LNCaP clone FGC (cell line): Measurements from ENCODE around the gene ANP32E.

ENCODE experiments used
- DNase-seq: peaks from one replicate; pipeline ENCODE4 v3.0.0-alpha.2; 2011; ENCODE audit warnings: low read depth
- H3K4me3 ChIP-seq: 2 replicates; pipeline ENCODE4 v1.5.1; 2011; ENCODE audit warnings: mild to moderate bottlenecking, low read depth, low read length, control low read depth
- TF ChIP-seq, protein P1 (sequence below): IDR thresholded peaks from 2 replicates; pipeline ENCODE4 v1.5.1; 2012; ENCODE audit warnings: mild to moderate bottlenecking; ENCODE audit not compliant: control insufficient read depth, insufficient read depth; ENCODE audit errors: extremely low read depth

ANP32E gene

DNA sequence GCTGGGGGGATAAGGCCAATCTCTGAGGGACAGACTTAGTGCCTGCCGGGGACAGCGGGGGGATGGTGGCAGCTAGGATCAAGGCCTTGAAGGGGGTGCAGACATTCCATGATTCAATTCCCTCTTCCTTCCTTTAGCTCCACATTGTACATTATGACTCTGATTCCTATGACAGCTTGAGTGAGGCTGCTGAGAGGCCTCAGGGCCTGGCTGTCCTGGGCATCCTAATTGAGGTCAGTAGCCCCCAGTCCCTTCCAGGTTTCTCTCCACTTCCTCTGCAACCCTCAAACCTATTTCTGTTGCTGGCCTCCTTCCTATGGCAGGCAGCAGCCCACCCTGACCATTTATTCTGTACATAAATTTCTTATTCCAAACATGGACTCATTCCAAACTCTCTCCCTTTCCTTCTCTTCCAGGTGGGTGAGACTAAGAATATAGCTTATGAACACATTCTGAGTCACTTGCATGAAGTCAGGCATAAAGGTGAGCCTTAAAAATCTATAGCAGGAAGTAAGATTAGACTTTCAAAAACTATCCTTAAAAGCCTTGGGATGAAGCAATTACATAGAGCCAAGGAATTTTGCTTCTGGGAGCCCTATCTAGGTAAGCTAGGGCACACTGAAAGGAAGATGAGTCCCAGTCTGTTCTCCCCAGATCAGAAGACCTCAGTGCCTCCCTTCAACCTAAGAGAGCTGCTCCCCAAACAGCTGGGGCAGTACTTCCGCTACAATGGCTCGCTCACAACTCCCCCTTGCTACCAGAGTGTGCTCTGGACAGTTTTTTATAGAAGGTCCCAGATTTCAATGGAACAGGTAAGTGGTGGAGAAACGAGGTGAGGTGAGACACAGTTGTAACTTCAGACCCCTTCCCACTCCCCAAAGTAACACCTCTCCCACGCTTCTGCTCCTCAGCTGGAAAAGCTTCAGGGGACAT lies 26.7 kb upstream of the ANP32E start:
- no peak overlapping the region for H3K4me3 ChIP-seq
- TF ChIP-seq, protein P1, sequence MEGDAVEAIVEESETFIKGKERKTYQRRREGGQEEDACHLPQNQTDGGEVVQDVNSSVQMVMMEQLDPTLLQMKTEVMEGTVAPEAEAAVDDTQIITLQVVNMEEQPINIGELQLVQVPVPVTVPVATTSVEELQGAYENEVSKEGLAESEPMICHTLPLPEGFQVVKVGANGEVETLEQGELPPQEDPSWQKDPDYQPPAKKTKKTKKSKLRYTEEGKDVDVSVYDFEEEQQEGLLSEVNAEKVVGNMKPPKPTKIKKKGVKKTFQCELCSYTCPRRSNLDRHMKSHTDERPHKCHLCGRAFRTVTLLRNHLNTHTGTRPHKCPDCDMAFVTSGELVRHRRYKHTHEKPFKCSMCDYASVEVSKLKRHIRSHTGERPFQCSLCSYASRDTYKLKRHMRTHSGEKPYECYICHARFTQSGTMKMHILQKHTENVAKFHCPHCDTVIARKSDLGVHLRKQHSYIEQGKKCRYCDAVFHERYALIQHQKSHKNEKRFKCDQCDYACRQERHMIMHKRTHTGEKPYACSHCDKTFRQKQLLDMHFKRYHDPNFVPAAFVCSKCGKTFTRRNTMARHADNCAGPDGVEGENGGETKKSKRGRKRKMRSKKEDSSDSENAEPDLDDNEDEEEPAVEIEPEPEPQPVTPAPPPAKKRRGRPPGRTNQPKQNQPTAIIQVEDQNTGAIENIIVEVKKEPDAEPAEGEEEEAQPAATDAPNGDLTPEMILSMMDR = no peak
- DNase-seq = no peak

DNA sequence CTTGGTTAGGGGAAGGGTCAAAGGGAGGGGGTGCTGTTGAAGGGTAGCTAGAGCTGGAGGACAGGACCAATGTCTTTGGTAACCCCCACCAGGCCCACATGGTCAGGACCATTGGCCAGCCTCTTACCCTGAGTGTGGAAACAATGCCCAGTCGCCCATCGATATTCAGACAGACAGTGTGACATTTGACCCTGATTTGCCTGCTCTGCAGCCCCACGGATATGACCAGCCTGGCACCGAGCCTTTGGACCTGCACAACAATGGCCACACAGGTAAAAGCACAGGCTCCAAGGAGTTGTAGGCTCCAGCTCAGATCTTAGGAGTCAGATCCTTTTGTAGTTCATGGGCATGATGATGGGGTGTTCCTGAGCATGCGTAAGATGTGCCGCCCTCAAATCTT lies 25.5 kb upstream of the ANP32E start:
- no peak overlapping the region for H3K4me3 ChIP-seq
- TF ChIP-seq, protein P1 = no peak
- no peak for DNase-seq

DNA sequence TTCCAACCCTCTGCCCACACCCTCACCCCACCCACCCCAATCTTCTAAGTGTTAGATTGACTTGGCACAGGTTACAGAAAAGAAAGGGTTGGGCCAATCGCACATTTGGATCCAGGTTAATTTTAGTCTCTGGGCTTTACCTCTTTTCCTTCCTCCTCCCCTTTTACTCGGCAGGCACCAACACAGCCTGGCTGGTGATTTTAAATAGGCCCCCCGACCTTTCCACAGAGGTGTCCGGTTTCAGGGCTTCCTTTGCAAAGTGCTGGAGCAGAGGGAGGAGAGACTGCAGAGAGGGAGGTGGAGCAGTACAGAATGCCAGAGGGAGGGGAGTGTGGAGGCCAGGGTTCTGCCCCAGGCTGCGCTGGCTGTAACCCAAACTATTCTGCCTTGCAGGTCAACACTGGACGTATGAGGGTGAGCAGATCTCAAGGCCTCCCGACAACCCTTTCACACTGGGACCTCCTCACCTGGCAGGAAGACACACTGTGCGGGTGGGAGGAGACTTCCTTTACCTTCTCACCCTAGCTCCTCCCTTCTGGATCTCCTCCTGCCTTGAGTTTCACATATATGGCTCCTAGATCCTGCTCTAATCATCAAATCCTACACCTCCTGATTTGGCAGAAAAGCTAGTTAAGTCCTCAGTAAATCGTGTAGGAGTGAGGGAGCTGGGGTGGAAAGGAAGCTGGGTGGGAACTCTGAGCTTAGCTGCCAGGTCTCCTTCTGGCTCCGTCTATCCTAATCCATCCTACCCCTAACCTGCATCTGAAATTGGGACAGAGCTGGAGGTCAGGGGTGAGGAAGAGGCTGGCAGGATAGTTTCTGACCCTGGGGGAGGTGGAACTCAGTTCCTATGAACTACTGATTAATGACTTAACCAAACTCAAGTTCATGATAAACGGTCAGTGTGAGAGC lies 24.1 kb upstream of the ANP32E start:
- DNase-seq = peak; percentile 65
- TF ChIP-seq, protein P1 = no peak
- H3K4me3 ChIP-seq = no peak overlapping the region

DNA sequence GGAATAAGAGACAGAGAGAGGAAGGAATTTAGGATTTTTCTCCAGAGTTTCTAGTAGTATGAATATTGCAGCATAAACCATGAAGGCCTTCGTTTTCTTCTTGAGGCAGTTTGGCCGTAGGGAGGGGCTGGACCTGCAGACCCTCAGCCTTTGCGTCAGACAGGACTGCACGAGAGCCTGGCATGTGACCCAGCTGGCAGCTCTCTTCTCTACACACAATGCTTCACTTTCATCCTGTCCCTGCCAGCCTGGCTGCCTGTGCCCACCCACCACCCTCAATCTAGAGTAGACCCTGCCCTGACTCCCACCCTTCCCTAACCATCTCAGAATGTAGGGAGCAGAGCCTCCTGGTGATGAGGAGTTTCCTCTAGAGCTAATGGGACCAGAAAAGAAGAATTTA lies 23.3 kb upstream of the ANP32E start:
- H3K4me3 ChIP-seq = no peak overlapping the region

DNA sequence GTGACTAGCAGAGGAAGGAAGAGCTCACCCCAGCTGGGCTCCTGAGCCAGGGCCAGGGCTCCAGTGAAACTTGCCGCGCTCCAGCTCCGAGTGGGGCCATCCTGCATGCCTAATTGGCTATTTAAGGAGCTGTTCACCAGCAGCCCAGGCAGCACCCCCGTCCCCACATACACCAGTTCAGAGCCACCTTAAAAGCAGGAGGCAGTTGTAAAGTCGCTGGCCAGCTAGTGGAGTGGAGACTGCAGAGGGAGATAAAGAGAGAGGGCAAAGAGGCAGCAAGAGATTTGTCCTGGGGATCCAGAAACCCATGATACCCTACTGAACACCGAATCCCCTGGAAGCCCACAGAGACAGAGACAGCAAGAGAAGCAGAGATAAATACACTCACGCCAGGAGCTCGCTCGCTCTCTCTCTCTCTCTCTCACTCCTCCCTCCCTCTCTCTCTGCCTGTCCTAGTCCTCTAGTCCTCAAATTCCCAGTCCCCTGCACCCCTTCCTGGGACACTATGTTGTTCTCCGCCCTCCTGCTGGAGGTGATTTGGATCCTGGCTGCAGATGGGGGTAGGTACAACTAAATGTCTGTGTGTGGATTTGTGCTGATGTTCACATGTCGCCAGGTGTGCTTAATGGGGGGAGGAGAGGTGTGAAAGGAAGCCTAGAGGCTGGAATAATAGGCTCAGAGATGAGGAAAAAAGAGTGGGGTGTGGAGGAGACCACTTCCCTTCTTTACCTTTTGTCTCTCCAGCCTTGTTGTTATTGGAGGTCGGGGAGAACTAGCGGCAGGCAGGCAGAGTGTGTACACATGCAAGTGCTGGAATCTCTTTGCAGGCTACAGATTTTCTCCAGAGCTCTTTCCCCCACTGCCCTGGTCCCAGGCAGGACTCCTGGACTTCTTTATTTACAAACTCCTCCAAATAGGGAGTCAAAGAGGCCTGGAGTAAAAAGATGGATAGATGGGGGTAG lies 22.0 kb upstream of the ANP32E start, which contains the start of gene CA14:
TSS of gene CA14 (plus strand) at position 151 of the 962 bp plus-strand sequence. CDS start at position 506, 355 bp downstream.
- no peak for DNase-seq
- no peak within 1 kb of the TSS for H3K4me3 ChIP-seq
- TF ChIP-seq, protein P1 = no peak

More for the DNA sequence above, 23.3 kb upstream of the ANP32E start:
- DNase-seq = no peak
- TF ChIP-seq, protein P1 = no peak
